ENCODE results near the gene HIC1.

GRCh38 chr17:2030779-2031163 is 24.1 kb upstream of the HIC1 start:
- peak; percentile 65 to 75 for TF ChIP-seq CTCF (conservative IDR thresholded peaks at IDR 0.05 in 1 of 2, IDR thresholded peaks at IDR 0.05 in 1 of 2; ENCODE audit: low read depth in 1 of 2, low read length in 2 of 2)
- TF ChIP-seq EZH2 (IDR thresholded peaks at IDR 0.05; ENCODE audit: low read length, missing control alignments) = no peak
